Measurements from ENCODE around the gene SIGLEC15. TPM values are rescaled to one million over a fixed set of nuclear protein-coding genes. Genes with fewer than 3 reads are reported as not detected.

SIGLEC15 gene
- total and polyA plus RNA-seq, 2 donors: 0.42 to 1.1 TPM

DNA sequence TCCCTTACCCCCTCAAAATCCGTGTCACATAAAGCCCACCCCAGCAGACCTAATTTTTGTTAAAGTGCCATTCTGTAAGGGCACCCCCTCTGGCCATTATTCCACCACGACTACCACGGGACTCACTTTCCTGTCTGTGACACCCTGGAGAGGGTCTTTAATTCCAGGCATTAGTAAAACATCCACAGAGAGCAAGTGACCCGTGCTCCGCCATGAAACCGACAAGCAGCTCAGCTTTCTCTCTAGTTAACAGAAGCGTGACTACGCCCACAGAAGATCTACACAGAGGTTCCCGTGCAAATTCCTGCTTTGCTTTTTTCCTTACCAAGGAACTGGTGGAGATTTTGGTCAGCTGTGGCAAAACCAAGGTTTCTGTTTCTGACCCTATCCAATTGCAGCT, 4.4 kb downstream of the SIGLEC15 start:
- WGBS: 88% methylated on average over 9 of the region's 9 CpGs
- H3K36me3 ChIP-seq (ENCODE audit: control insufficient read depth in 2 of 2, insufficient read depth in 2 of 2, low read length in 1 of 2): peaks cover 0 to 3% of the 10 kb centered on the region in 2 donors
- peaks cover 30 to 39% of the 10 kb centered on the region in 2 donors for H3K4me1 ChIP-seq (ENCODE audit: control insufficient read depth in 2 of 2, insufficient read depth in 2 of 2, low read length in 2 of 2)
- peaks cover 0 to 2% of the 10 kb centered on the region in 2 donors for H3K27me3 ChIP-seq (ENCODE audit: control insufficient read depth in 2 of 2, insufficient read depth in 1 of 2, low read length in 1 of 2)
- H3K9me3 ChIP-seq (ENCODE audit: control insufficient read depth in 2 of 2, insufficient read depth in 1 of 2, low read length in 1 of 2): no peaks in the 10 kb centered on the region
- no peak overlapping the region for H3K27ac ChIP-seq (ENCODE audit: low read depth in 1 of 2, low read length in 1 of 2)
- no peak for DNase-seq (ENCODE audit: low read depth in 6 of 9, low spot score in 9 of 9)
- H3K4me3 ChIP-seq (ENCODE audit: low read length in 2 of 2): no peak overlapping the region

DNA sequence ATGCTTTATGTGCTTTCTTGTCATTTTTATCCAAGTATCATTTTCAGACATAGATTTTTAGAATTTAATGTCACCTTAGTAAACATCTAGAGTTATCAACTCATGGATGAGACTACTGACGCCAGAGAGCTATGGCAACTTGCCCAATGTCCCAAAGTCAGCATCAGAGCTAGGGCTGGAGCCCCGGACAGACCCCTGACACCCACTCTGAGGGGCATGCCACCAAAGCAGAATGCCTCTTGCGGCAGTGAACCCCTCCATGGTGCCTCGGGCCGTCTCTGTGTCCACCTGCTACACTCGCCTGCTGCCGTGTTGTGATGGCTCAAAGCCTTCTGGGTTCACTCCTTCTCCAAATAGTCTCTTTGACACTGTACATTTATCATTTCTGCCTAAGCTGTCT, 5.4 kb downstream of the SIGLEC15 start:
- peaks cover 22 to 31% of the 10 kb centered on the region in 2 donors for H3K4me1 ChIP-seq (ENCODE audit: control insufficient read depth in 2 of 2, insufficient read depth in 2 of 2, low read length in 2 of 2)

DNA sequence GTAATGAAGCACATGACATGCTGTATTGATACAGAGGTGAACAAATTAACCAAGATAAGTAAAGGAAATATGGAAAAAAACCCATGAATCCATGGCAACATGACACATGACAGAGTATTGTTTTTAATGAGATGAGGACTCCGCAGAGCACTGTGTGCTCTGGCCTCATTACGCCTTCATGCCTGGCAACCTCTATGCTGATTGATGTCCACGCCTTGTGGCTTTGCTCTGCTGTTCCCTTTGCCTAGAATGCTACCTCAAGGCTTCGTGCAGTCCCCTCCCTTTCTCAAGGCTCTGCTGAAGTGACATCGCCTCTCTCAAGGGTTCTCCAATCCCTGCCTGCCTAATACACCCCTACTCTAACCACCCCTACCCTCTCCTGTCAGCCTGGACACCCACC, 8.4 kb downstream of the SIGLEC15 start:
- Histone ChIP-seq H3K4me1 (ENCODE audit: control insufficient read depth in 2 of 2, insufficient read depth in 2 of 2, low read length in 2 of 2) (peaks cover 8 to 32% of the 10 kb centered on the region in 2 donors), H3K36me3 (ENCODE audit: control insufficient read depth in 2 of 2, insufficient read depth in 2 of 2, low read length in 1 of 2) (no peaks in the 10 kb centered on the region), H3K27ac (ENCODE audit: low read depth in 1 of 2, low read length in 1 of 2) (no peak overlapping the region), H3K27me3 (ENCODE audit: control insufficient read depth in 2 of 2, insufficient read depth in 1 of 2, low read length in 1 of 2) (peaks cover 0 to 36% of the 10 kb centered on the region in 2 donors), H3K9me3 (ENCODE audit: control insufficient read depth in 2 of 2, insufficient read depth in 1 of 2, low read length in 1 of 2) (no peaks in the 10 kb centered on the region), H3K4me3 (ENCODE audit: low read length in 2 of 2) (no peak overlapping the region)
- no peak for DNase-seq (ENCODE audit: low read depth in 6 of 9, low spot score in 9 of 9)
- 83% methylated on average over 5 of the region's 5 CpGs for WGBS

More for the DNA sequence above, 5.4 kb downstream of the SIGLEC15 start:
- 96% methylated on average over 7 of the region's 7 CpGs for WGBS
- H3K9me3 ChIP-seq (ENCODE audit: control insufficient read depth in 2 of 2, insufficient read depth in 1 of 2, low read length in 1 of 2): no peaks in the 10 kb centered on the region
- H3K27ac ChIP-seq (ENCODE audit: low read depth in 1 of 2, low read length in 1 of 2): no peak overlapping the region
- peaks cover 0 to 7% of the 10 kb centered on the region in 2 donors for H3K27me3 ChIP-seq (ENCODE audit: control insufficient read depth in 2 of 2, insufficient read depth in 1 of 2, low read length in 1 of 2)
- no peak for DNase-seq (ENCODE audit: low read depth in 6 of 9, low spot score in 9 of 9)
- H3K36me3 ChIP-seq (ENCODE audit: control insufficient read depth in 2 of 2, insufficient read depth in 2 of 2, low read length in 1 of 2): peaks cover 0 to 3% of the 10 kb centered on the region in 2 donors
- H3K4me3 ChIP-seq (ENCODE audit: low read length in 2 of 2): no peak overlapping the region

DNA sequence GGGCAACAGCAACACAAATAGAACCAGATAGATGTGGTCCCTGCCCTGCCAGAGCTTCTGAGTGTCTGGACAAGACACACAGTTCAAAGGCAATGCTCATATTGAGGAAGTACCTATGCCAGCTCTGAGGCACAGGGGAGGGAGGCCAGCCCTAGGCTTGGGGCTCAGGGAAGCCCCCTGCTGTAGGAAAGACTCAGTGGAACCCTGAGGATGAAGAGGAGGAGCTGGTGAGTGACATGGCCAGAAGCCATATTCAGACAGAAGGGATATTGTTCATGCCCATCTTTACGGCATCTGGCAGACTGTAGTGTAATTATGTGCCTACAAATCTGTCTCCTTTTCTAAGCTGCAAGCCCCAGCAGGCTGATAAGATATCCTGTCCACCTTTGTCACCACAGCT, 8.8 kb downstream of the SIGLEC15 start:
- 98% methylated on average over 1 of the region's 1 CpG for WGBS
- Histone ChIP-seq H3K9me3 (ENCODE audit: control insufficient read depth in 2 of 2, insufficient read depth in 1 of 2, low read length in 1 of 2) (no peaks in the 10 kb centered on the region), H3K4me1 (ENCODE audit: control insufficient read depth in 2 of 2, insufficient read depth in 2 of 2, low read length in 2 of 2) (peaks cover 4 to 31% of the 10 kb centered on the region in 2 donors), H3K4me3 (ENCODE audit: low read length in 2 of 2) (no peak overlapping the region), H3K27me3 (ENCODE audit: control insufficient read depth in 2 of 2, insufficient read depth in 1 of 2, low read length in 1 of 2) (peaks cover 0 to 41% of the 10 kb centered on the region in 2 donors), H3K36me3 (ENCODE audit: control insufficient read depth in 2 of 2, insufficient read depth in 2 of 2, low read length in 1 of 2) (no peaks in the 10 kb centered on the region), H3K27ac (ENCODE audit: low read depth in 1 of 2, low read length in 1 of 2) (no peak overlapping the region)
- no peak for DNase-seq (ENCODE audit: low read depth in 6 of 9, low spot score in 9 of 9)

DNA sequence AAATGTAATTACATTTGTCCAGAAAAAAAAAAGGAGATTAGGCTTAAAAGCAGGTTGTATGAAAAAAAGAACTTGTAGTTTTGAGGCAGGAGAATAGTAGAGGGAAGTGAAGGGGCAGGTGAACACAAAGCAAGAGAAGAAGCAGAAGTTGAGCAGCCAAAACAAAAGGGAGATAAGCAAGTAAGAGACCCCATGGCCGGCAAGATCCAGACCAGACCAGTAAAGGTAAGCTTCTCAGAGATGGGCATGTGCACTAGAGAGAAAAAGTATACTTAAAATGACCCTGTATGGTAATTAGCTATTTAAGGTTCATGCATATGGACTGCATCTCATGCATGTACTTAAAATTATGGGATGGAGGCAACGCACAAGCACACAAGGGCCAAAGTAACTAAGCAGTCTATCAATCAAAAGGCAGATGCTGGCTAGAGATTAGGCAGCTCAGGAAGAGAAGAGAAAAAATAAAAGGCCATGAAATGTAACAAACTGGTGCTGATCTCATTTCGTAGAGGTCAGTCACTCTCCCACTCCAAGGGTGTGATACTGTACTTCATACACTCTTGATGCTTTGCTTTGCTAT, 9.7 kb downstream of the SIGLEC15 start:
- no peak for DNase-seq (ENCODE audit: low read depth in 6 of 9, low spot score in 9 of 9)
- H3K4me1 ChIP-seq (ENCODE audit: control insufficient read depth in 2 of 2, insufficient read depth in 2 of 2, low read length in 2 of 2): peaks cover 10 to 36% of the 10 kb centered on the region in 2 donors
- H3K27me3 ChIP-seq (ENCODE audit: control insufficient read depth in 2 of 2, insufficient read depth in 1 of 2, low read length in 1 of 2): peaks cover 0 to 49% of the 10 kb centered on the region in 2 donors
- no peaks in the 10 kb centered on the region for H3K36me3 ChIP-seq (ENCODE audit: control insufficient read depth in 2 of 2, insufficient read depth in 2 of 2, low read length in 1 of 2)
- no peak overlapping the region for H3K27ac ChIP-seq (ENCODE audit: low read depth in 1 of 2, low read length in 1 of 2)
- no peak overlapping the region for H3K4me3 ChIP-seq (ENCODE audit: low read length in 2 of 2)
- WGBS: 61% methylated on average over 3 of the region's 3 CpGs
- H3K9me3 ChIP-seq (ENCODE audit: control insufficient read depth in 2 of 2, insufficient read depth in 1 of 2, low read length in 1 of 2): peaks cover 0 to 2% of the 10 kb centered on the region in 2 donors

DNA sequence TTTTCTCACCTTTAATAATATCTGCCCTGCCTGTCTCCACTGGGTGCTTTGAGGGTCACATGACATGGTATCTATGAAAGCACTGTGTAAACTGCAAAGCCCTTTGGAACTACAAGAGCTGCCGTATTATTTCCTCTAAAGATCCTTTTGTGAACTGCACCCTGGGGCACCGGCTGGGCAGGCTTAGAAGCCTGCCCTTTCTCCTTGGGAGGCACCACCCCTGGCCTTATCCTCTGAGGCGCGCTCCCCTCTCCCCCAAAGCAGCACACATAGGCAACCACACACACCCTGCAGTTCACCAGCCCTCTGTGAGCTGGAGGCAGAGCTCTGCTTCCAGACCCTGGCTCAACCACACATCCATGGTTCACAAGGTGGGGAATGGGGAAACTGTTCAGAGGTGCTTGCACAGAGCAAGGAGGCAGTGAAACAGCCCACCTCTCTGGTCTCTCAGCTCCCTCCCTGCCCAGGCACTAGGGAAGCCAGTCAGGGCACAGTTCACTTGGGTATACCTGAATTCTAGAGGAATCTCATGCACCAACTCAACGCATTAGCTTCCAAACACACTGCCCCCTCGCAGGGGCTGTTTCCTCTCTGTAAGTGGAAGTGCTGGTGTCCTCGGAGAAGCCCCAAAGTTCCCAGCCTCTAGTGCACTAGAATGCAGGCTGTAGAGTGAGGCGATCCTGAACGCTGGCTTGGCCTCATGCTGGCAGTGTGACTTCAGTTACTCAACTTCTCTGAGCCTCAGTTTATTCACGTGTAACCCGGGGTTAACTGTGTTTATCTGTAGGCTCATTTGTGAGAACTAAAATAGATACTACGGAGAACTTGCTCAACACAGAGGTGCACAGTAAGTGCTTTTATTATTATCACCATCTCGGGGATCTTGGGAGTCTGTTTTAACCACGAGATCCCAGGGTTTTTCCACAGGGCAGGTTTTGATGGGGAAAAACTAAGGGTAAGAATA, 11.0 kb downstream of the SIGLEC15 start:
- Histone ChIP-seq H3K4me3 (ENCODE audit: low read length in 2 of 2) (no peak overlapping the region), H3K27ac (ENCODE audit: low read depth in 1 of 2, low read length in 1 of 2) (no peak overlapping the region), H3K9me3 (ENCODE audit: control insufficient read depth in 2 of 2, insufficient read depth in 1 of 2, low read length in 1 of 2) (peaks cover 0 to 3% of the 10 kb centered on the region in 2 donors), H3K36me3 (ENCODE audit: control insufficient read depth in 2 of 2, insufficient read depth in 2 of 2, low read length in 1 of 2) (no peaks in the 10 kb centered on the region), H3K4me1 (ENCODE audit: control insufficient read depth in 2 of 2, insufficient read depth in 2 of 2, low read length in 2 of 2) (peaks cover 18 to 49% of the 10 kb centered on the region in 2 donors), H3K27me3 (ENCODE audit: control insufficient read depth in 2 of 2, insufficient read depth in 1 of 2, low read length in 1 of 2) (peaks cover 0 to 50% of the 10 kb centered on the region in 2 donors)
- 88% methylated on average over 14 of the region's 14 CpGs for WGBS
- no peak for DNase-seq (ENCODE audit: low read depth in 6 of 9, low spot score in 9 of 9)

DNA sequence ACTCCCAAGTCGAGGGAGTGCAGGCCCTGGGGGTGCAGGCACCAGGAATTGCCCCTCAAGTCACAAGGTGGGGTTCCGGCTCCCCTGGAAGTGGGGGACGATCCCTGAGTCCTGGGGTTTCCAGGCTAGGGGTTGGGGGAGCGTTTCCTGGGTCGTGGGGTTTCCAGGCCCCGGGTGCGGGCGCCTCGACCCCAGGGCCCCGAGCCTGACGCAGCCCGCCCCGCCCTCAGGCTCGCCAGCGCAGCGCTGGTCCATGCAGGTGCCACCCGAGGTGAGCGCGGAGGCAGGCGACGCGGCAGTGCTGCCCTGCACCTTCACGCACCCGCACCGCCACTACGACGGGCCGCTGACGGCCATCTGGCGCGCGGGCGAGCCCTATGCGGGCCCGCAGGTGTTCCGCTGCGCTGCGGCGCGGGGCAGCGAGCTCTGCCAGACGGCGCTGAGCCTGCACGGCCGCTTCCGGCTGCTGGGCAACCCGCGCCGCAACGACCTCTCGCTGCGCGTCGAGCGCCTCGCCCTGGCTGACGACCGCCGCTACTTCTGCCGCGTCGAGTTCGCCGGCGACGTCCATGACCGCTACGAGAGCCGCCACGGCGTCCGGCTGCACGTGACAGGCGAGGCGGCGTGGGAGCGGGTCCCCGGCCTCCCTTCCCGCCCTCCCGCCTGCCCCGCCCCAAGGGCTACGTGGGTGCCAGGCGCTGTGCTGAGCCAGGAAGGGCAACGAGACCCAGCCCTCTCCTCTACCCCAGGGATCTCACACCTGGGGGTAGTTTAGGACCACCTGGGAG, 12.0 kb downstream of the SIGLEC15 start:
- peak in 3 of 9 donors; percentile 62 to 72 (median 64) for DNase-seq (ENCODE audit: low read depth in 6 of 9, low spot score in 9 of 9)

DNA sequence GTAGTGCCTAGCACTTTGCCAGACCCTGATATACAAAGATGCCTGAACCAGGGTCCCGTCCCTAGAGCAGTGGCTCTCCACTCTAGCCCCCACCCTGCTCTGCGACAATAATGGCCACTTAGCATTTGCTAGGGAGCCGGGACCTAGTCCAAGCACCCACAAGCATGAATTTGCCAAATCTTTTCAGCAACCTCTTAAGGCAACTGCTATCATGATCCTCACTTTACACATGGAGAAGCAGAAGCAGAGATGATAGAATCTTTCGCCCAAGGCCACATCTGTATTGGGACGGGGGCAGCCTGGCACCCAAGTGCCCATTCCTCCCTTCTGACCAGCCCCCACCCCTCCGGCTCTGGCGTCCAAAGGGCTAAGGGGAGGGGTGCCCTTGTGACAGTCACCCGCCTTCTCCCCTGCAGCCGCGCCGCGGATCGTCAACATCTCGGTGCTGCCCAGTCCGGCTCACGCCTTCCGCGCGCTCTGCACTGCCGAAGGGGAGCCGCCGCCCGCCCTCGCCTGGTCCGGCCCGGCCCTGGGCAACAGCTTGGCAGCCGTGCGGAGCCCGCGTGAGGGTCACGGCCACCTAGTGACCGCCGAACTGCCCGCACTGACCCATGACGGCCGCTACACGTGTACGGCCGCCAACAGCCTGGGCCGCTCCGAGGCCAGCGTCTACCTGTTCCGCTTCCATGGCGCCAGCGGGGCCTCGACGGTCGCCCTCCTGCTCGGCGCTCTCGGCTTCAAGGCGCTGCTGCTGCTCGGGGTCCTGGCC, 13.0 kb downstream of the SIGLEC15 start:
- 26% methylated on average over 53 of the region's 53 CpGs for WGBS
- Histone ChIP-seq H3K27me3 (ENCODE audit: control insufficient read depth in 2 of 2, insufficient read depth in 1 of 2, low read length in 1 of 2) (peaks cover 0 to 50% of the 10 kb centered on the region in 2 donors), H3K4me1 (ENCODE audit: control insufficient read depth in 2 of 2, insufficient read depth in 2 of 2, low read length in 2 of 2) (peaks cover 30 to 66% of the 10 kb centered on the region in 2 donors), H3K9me3 (ENCODE audit: control insufficient read depth in 2 of 2, insufficient read depth in 1 of 2, low read length in 1 of 2) (peaks cover 0 to 7% of the 10 kb centered on the region in 2 donors), H3K27ac (ENCODE audit: low read depth in 1 of 2, low read length in 1 of 2) (no peak overlapping the region), H3K36me3 (ENCODE audit: control insufficient read depth in 2 of 2, insufficient read depth in 2 of 2, low read length in 1 of 2) (no peaks in the 10 kb centered on the region), H3K4me3 (ENCODE audit: low read length in 2 of 2) (no peak overlapping the region)
- DNase-seq (ENCODE audit: low read depth in 6 of 9, low spot score in 9 of 9): no peak

More for the DNA sequence above, 12.0 kb downstream of the SIGLEC15 start:
- H3K27me3 ChIP-seq (ENCODE audit: control insufficient read depth in 2 of 2, insufficient read depth in 1 of 2, low read length in 1 of 2): peaks cover 0 to 50% of the 10 kb centered on the region in 2 donors
- no peaks in the 10 kb centered on the region for H3K36me3 ChIP-seq (ENCODE audit: control insufficient read depth in 2 of 2, insufficient read depth in 2 of 2, low read length in 1 of 2)
- H3K27ac ChIP-seq (ENCODE audit: low read depth in 1 of 2, low read length in 1 of 2): no peak overlapping the region
- H3K4me1 ChIP-seq (ENCODE audit: control insufficient read depth in 2 of 2, insufficient read depth in 2 of 2, low read length in 2 of 2): peaks cover 26 to 58% of the 10 kb centered on the region in 2 donors
- WGBS: 32% methylated on average over 84 of the region's 84 CpGs
- H3K4me3 ChIP-seq (ENCODE audit: low read length in 2 of 2): peak overlapping the region in 1 of 2 donors; percentile 35
- peaks cover 0 to 3% of the 10 kb centered on the region in 2 donors for H3K9me3 ChIP-seq (ENCODE audit: control insufficient read depth in 2 of 2, insufficient read depth in 1 of 2, low read length in 1 of 2)
